NT2/D1 (cell line): ENCODE measurements around the gene SMAD2.

ENCODE experiments used
- SUZ12 ChIP-seq: IDR thresholded peaks from 2 replicates; pipeline ENCODE4 v1.6.1; 2011; ENCODE audit not compliant: insufficient read length, insufficient read depth; ENCODE audit errors: extremely low read depth
- ZNF274 ChIP-seq: IDR thresholded peaks from 2 replicates; pipeline ENCODE4 v1.6.1; 2011; ENCODE audit warnings: mild to moderate bottlenecking, low read depth, low read length

GRCh38 chr18:47771922-47772321 lies 158.5 kb downstream of the SMAD2 start:
- TF ChIP-seq SUZ12: no peak
- TF ChIP-seq ZNF274: no peak
